GM19397 (cell line): Measurements from ENCODE around the gene ZNRF1.
A peak's percentile ranks its signal among the peaks of the same experiment; 100 is the strongest.
"Not testable (repeated sequence)": the region's sequence is repeated elsewhere in the genome, so short reads cannot be mapped to it uniquely, and the experiment has no call there.

Experiments
- ATAC-seq: cut with Tn5 transposase; IDR thresholded peaks from one replicate; pipeline ENCODE4 v1.9.1; 2021; ENCODE audit warnings: mild to moderate bottlenecking, moderate library complexity; ENCODE audit not compliant: unreplicated experiment

Gene ZNRF1

DNA sequence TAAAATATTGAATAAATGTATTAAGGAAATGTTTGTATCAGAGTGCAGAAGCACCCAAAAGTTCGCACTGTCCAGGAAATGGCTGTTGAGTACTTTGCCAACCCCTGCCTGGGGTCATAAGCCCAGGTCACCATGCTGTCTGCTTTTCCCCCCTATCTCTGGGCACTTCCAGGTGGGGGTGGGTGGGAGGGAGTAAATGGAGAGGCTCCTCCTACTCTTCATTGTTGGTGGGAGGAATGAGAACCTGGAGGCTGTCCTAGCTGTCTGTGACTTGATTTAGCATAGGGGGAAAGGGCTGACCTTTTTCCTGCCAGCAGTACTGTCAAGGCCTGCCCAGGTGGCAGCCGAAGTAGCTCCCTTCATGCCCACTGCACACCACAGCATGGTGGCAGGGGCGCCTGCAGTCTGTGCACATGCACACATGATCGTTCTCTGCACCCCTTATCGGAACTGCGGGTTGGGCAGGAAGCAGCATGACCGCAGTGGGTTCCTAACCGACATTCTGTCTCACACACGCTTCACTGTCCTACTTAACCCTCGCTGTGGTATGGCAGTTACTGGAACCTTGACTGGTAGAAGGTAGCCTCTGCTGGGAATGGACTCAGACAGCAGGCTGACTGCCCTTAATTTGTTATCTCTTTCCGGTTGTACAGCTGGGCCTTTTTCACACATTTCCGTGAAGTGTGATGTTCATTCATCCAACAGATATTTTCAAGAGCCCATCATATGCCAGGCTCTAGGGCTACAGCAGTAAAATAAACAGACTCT is 76.3 kb downstream of the ZNRF1 start:
- ATAC-seq, result peak; percentile 97

DNA sequence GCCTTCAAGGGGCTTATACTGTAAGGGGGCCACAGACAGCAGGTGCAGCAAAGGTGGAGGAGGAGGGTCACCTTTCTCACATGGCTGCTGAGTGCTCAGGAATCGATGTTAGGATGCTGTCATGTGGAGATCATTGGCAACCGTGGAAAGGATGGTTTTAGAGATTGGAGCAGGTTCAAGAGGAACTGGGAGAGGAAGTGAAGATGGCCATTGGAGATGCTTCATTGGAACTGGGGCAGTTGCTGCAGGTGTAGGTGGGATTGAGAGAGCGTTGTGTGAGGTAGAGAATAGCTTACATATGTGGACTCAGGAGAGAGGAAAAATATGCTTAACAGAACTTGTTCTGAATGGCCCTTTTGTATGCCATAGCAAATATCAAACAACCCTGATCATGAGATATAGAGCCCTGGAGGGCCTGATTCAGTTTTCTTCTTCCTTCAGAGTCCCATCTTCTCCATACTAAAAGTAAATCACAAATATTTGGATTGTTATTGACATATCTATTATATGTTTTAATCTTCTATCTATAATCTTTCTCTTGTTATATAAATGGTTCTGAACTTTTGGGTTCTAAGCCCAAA is 77.0 kb downstream of the ZNRF1 start:
- peak; percentile 12 for ATAC-seq

- no peak for ATAC-seq
Observed at GRCh38 chr16:75078886-75079285, 80.1 kb downstream of the ZNRF1 start.

DNA sequence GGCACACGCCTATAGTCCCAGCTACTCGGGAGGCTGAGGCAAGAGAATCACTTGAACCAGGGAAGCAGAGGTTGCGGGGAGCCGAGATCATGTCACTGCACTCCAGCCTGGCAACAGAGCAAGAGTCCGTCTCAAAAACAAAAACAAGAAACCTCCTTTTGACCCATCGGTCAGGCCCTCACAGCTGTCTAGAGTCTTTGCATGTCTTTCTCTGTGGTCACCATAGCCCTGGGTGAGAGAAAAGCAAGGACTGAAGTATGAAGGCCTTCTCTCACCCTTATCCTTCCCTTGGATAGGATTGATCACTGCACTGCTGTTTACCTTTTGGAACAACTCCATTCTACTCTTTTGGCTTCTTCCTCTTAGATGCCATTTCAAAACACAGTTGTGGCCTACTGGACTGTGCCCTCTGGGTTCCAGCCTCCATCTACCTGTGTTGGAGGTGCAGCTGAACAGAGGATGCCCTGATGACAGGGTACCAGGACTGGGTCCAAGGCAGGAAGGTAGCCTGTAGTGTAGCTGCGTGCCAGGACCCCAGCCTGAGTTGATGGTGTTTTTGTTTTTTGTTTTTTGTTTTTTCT is 80.6 kb downstream of the ZNRF1 start:
- ATAC-seq, result no peak

- no peak for ATAC-seq
Observed at GRCh38 chr16:75080205-75081029, 81.6 kb downstream of the ZNRF1 start.

DNA sequence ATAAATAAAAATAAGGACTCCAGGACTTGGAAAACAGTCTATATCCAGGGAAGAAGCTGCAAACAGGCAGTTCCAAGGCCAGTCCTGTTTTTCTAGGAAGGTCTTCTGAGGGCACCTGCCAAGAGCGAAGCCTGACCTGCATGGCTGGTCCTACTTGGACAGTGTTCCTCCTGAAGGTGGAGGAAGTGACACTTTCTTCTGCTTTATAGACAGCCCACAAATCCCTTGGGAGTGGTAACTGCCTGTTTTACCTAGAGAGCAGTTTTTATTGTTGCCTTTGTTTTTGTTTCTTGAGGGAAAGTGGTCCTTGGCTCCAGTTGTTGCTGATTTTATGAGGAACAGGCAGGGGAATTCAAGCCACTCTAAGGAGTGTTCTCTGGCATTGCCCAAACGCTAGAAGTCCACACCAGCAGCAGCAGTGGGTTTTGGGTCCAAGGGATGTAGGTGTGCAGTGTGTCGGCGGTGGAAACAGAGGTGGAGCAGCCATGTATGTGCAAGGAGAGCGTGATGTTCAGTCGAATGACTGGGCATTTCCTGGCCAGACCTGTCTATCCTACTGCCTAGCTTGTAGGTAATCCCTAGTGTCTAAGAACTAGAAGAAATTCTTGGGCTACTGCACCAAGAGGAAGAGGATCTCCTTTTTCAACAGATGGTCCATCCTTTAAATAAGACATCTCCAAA is 82.5 kb downstream of the ZNRF1 start:
- no peak for ATAC-seq

DNA sequence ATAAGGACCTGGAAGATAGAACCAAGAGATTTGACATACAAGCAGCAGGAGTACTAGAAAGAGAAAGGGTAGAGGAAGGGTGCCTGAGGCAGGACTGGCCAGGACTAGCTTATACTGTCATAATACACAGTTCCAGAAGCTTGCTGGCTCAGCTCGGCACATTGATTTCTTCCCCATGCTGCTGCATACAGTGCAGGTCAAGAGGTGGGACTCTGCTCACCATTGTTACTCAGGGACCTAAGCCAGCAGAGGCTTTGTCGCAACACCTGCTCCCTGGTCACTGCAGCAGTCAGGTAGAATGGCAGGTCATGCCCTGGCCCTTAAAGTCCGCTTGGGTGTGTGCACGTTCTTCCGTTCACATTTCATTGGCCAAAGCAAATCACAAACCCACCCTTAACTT is 85.0 kb downstream of the ZNRF1 start:
- ATAC-seq, result no peak

DNA sequence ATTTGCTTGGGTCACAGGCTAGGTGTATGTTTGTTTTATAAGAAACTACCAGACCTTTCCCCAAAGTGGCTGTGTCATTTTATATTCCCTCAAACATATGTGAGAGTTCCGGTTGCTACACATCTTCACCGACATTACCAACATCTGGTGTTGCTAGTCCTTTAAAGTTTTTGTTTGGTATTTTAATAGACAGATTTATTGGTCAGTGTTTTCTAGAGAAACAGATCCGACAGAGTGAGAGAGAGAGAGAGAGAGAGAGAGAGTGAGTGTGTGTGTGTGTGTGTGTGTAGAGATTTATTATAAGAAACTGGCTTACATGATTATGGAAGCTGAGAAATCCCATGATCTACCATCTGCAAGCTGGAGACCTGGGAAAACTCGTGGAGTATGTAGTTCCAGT is 86.7 kb downstream of the ZNRF1 start:
- ATAC-seq, result no peak

GRCh38 chr16:75086281-75086680 is 87.5 kb downstream of the ZNRF1 start:
- ATAC-seq, result no peak

GRCh38 chr16:75086688-75087374 is 88.0 kb downstream of the ZNRF1 start:
- ATAC-seq, result no peak

DNA sequence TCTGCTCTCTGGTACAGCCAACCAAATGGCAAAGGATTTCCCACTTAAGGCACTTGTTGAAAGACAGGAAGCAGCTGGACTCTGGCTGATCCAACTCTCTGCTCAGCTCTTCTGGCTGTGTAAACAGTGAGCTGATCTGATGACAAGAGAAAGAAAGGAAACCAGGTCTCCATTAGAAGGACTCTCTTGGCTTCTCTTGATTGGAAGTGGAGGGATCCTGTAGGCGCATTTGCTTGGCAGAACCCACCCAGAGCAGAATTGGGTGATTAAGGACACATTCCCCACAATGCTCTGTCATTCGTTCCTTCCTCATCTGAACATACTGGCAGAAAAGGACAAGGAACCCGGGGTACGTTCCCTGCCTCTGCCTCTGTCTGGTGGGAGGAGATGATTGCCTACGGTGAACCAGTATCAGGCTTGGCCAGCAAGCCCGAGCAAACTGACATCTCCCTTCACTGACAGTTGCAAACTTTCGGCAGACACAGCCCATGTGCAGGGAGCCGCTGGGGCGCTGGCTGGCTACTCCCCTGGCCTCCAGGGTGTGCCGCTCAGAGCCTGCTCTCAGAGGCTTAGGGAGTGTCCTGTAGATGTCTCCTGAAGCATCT is 88.7 kb downstream of the ZNRF1 start:
- ATAC-seq, result no peak

DNA sequence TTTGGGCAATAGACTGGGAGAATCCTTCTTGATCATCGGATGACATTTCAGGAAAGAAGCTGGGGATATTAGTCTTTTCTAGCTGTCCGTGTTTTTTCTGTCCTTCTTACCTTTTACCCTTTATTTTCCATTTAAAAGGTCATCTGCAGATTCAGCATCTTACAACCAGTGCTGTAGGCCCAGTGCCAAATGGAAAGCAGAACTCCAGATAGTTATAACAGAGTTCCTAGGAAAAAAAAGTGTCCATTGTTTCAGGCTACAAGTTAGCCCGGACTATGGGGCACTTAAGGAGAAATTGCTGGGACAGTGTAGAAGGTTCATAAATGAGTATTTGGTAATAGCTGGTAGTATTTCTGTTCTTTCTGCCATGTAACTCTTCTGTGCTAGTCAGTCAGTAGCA is 89.4 kb downstream of the ZNRF1 start:
- no peak for ATAC-seq

- no peak for ATAC-seq
Observed at GRCh38 chr16:75088934-75089333, 90.1 kb downstream of the ZNRF1 start.

- ATAC-seq, result peak; percentile 53
Observed at GRCh38 chr16:75089486-75090202, 90.8 kb downstream of the ZNRF1 start.

DNA sequence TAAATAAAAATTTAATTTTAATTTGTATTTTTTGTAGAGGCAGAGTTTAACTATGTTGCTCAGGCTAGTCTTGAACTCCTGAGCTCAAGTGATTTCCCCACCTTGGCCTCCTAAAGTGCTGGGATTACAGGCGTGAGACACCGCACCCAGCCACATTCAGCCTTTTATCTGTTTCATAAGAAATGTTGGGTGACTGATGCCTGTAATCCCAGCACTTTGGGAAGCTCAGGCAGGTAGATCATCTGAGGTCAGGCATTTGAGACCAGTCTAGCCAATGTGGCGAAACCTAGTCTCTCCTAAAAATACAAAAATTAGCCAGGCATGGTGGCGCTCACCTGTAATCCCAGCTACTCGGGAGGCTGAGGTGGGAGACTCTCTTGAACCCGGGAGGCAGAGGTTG is 92.1 kb downstream of the ZNRF1 start:
- ATAC-seq, result not testable (repeated sequence)

- ATAC-seq, result not testable (repeated sequence)
Observed at GRCh38 chr16:75091619-75092018, 92.8 kb downstream of the ZNRF1 start.

- ATAC-seq, result no peak
Observed at GRCh38 chr16:75092777-75093176, 94.0 kb downstream of the ZNRF1 start.

DNA sequence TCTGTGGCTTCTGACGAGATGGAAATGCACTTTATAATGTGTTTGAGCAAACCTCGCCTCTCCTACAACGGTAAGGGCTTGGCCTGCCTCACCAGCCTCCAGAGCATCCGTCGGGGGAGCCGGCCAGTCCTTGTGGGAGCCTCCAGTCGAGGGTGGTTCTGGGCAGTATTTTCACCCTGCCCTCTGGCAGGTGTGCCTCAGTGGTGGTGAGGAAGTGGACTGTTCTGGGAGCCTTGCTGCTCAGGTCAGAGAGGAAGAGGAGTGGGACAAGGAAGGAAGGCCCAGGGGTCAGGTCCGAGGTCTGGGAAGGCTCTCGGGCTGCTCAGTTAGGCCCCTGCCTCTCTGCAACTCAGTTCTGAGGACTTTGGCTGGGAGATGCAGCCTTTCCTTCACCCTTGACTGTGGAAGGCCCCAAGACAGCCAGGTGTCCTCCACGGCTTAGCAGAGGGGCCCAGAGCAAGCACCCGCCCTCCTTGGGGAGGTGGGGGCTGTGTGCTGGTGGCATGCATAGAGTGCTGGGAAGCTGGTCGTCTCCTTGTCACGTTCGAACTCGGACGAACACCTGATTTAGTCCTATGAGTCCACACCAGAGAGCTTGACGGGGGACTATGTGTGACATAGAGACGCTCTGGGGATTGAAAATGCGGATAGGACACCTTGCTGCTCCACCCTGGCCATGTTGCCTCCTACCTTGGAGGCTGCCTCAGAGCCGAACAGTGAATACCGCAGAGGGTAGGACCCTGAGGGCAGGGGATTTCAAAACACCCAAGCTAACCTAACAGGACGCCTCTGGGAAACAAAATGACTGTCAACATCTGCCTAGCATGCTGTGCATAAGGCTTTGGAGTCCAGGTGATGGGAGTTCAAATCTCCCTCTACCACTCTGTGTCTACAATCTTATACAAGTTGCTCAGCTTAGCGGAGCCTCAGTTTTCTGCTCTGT is 95.0 kb downstream of the ZNRF1 start:
- no peak for ATAC-seq
